GM15510 (cell line): ENCODE results near the gene KIF6.

Experiments used
- POLR2A ChIP-seq: IDR thresholded peaks from 3 replicates; pipeline ENCODE4 v1.6.1; 2011; ENCODE audit warnings: borderline replicate concordance; ENCODE audit not compliant: insufficient read length; ENCODE audit errors: extremely low read depth

KIF6 gene

GRCh38 chr6:39685938-39686337, 39.3 kb downstream of the KIF6 start:
- TF ChIP-seq POLR2A, result no peak

- TF ChIP-seq POLR2A, result no peak
Measured at GRCh38 chr6:39685489-39685826, 39.8 kb downstream of the KIF6 start.

GRCh38 chr6:39684790-39685488, 40.3 kb downstream of the KIF6 start:
- no peak for TF ChIP-seq POLR2A

- TF ChIP-seq POLR2A, result no peak
Measured at GRCh38 chr6:39681674-39682121, 43.5 kb downstream of the KIF6 start.

GRCh38 chr6:39678914-39679313, 46.3 kb downstream of the KIF6 start:
- TF ChIP-seq POLR2A, result no peak

GRCh38 chr6:39670519-39670918, 54.7 kb downstream of the KIF6 start:
- no peak for TF ChIP-seq POLR2A

GRCh38 chr6:39669973-39670342, 55.2 kb downstream of the KIF6 start:
- TF ChIP-seq POLR2A, result no peak

- TF ChIP-seq POLR2A, result no peak
Measured at GRCh38 chr6:39669207-39669972, 55.8 kb downstream of the KIF6 start.

GRCh38 chr6:39666706-39667489, 58.3 kb downstream of the KIF6 start:
- TF ChIP-seq POLR2A, result no peak

GRCh38 chr6:39665861-39666260, 59.3 kb downstream of the KIF6 start:
- no peak for TF ChIP-seq POLR2A

- no peak for TF ChIP-seq POLR2A
Measured at GRCh38 chr6:39664173-39664572, 61.0 kb downstream of the KIF6 start.

- no peak for TF ChIP-seq POLR2A
Measured at GRCh38 chr6:39657355-39658135, 67.7 kb downstream of the KIF6 start.

GRCh38 chr6:39654121-39654520, 71.1 kb downstream of the KIF6 start:
- TF ChIP-seq POLR2A, result no peak

- no peak for TF ChIP-seq POLR2A
Measured at GRCh38 chr6:39653612-39654011, 71.6 kb downstream of the KIF6 start.

GRCh38 chr6:39649996-39650395, 75.2 kb downstream of the KIF6 start:
- no peak for TF ChIP-seq POLR2A

- no peak for TF ChIP-seq POLR2A
Measured at GRCh38 chr6:39646751-39647420, 78.3 kb downstream of the KIF6 start.
